ENCODE measurements around the gene SPDYE3. TPM values are rescaled to one million over a fixed set of nuclear protein-coding genes. Genes with fewer than 3 reads are reported as not detected.
"Not testable (repeated sequence)": the region's sequence is repeated elsewhere in the genome, so short reads cannot be mapped to it uniquely, and the experiment has no call there.

The SPDYE3 gene
- total and polyA plus RNA-seq, 7 donors, result 0.16 TPM; not detected in 6

GRCh38 chr7:100345288-100345672 is 37.8 kb downstream of the SPDYE3 start:
- H3K4me3 ChIP-seq; intact Hi-C loops (cut with DNase I); H3K27me3 ChIP-seq; H3K9me3 ChIP-seq: not testable (repeated sequence)
- DNase-seq, result peak; percentile 80
- Histone ChIP-seq H3K4me1 (peaks cover 0 to 14% (median 7%) of the 10 kb centered on the region in 4 donors), H3K36me3 (peaks cover 4 to 73% (median 36%) of the 10 kb centered on the region in 4 donors), H3K27ac (peak overlapping the region in 1 of 4 donors; percentile 72)
- TF ChIP-seq CTCF (IDR thresholded peaks at IDR 0.05), result peak in 2 of 4 experiments; percentile 36 to 47
- WGBS, 2 donors, result 0 to 1% methylated on average over 2 to 3 of the region's 5 CpGs

- intact Hi-C loops (cut with DNase I), result no loop called here
- no peaks in the 10 kb centered on the region for H3K27me3 ChIP-seq
- no peak for DNase-seq
- TF ChIP-seq EP300 (IDR thresholded peaks at IDR 0.05), result no peak
- no peak for TF ChIP-seq POLR2AphosphoS5 (IDR thresholded peaks at IDR 0.05)
- no peak for TF ChIP-seq POLR2A (IDR thresholded peaks at IDR 0.05)
- TF ChIP-seq CTCF (IDR thresholded peaks at IDR 0.05), result no peak
- H3K4me1 ChIP-seq, result peaks cover 0 to 14% (median 7%) of the 10 kb centered on the region in 4 donors
- no peak overlapping the region for H3K27ac ChIP-seq
- H3K9me3 ChIP-seq, result no peaks in the 10 kb centered on the region
- H3K4me3 ChIP-seq, result no peak overlapping the region
- peaks cover 4 to 76% (median 41%) of the 10 kb centered on the region in 4 donors for H3K36me3 ChIP-seq
Measured at GRCh38 chr7:100346921-100347320, 39.4 kb downstream of the SPDYE3 start.

- H3K27me3 ChIP-seq, result no peaks in the 10 kb centered on the region
- intact Hi-C loops (cut with DNase I), result no loop called here
- peaks cover 4 to 83% (median 54%) of the 10 kb centered on the region in 4 donors for H3K36me3 ChIP-seq
- no peak overlapping the region for H3K27ac ChIP-seq
- H3K4me3 ChIP-seq, result no peak overlapping the region
- H3K9me3 ChIP-seq, result no peaks in the 10 kb centered on the region
- H3K4me1 ChIP-seq, result peaks cover 0 to 10% (median 5%) of the 10 kb centered on the region in 4 donors
- TF ChIP-seq POLR2AphosphoS5 (IDR thresholded peaks at IDR 0.05), result no peak
- no peak for TF ChIP-seq CTCF (IDR thresholded peaks at IDR 0.05)
- TF ChIP-seq POLR2A (IDR thresholded peaks at IDR 0.05), result no peak
- no peak for TF ChIP-seq EP300 (IDR thresholded peaks at IDR 0.05)
- DNase-seq, result no peak
Measured at GRCh38 chr7:100348805-100349204, 41.3 kb downstream of the SPDYE3 start.

- intact Hi-C loops (cut with DNase I), result no loop called here
- Histone ChIP-seq H3K36me3 (peaks cover 7 to 88% (median 62%) of the 10 kb centered on the region in 4 donors), H3K27me3 (no peaks in the 10 kb centered on the region), H3K27ac (no peak overlapping the region), H3K4me1 (peaks cover 0 to 6% (median 2%) of the 10 kb centered on the region in 4 donors), H3K9me3 (no peaks in the 10 kb centered on the region), H3K4me3 (no peak overlapping the region)
- WGBS, 2 donors, result 93 to 97% methylated on average over 6 of the region's 6 CpGs
- TF ChIP-seq POLR2AphosphoS5 (IDR thresholded peaks at IDR 0.05) (no peak), EP300 (IDR thresholded peaks at IDR 0.05) (no peak), CTCF (IDR thresholded peaks at IDR 0.05) (no peak), POLR2A (IDR thresholded peaks at IDR 0.05) (no peak)
- DNase-seq, result peak; percentile 33
Measured at GRCh38 chr7:100349757-100350156, 42.3 kb downstream of the SPDYE3 start.

- Histone ChIP-seq H3K4me3 (no peak overlapping the region), H3K9me3 (no peaks in the 10 kb centered on the region), H3K27ac (no peak overlapping the region), H3K36me3 (peaks cover 21 to 97% (median 74%) of the 10 kb centered on the region in 4 donors), H3K4me1 (no peaks in the 10 kb centered on the region), H3K27me3 (no peaks in the 10 kb centered on the region)
- intact Hi-C loops (cut with DNase I), result no loop called here
- DNase-seq, result peak; percentile 43
- TF ChIP-seq CTCF (IDR thresholded peaks at IDR 0.05) (no peak), EP300 (IDR thresholded peaks at IDR 0.05) (no peak), POLR2A (IDR thresholded peaks at IDR 0.05) (no peak), POLR2AphosphoS5 (IDR thresholded peaks at IDR 0.05) (no peak)
- 80 to 89% methylated on average over 6 of the region's 6 CpGs for WGBS, 2 donors
Measured at GRCh38 chr7:100351657-100352058, 44.2 kb downstream of the SPDYE3 start.

GRCh38 chr7:100352230-100352781 is 44.8 kb downstream of the SPDYE3 start:
- intact Hi-C loops (cut with DNase I); H3K27ac ChIP-seq; H3K27me3 ChIP-seq; H3K9me3 ChIP-seq; H3K4me1 ChIP-seq; H3K4me3 ChIP-seq: not testable (repeated sequence)
- 80 to 89% methylated on average over 18 of the region's 18 CpGs for WGBS, 2 donors
- peak; percentile 55 for DNase-seq
- peaks cover 27 to 97% (median 74%) of the 10 kb centered on the region in 4 donors for H3K36me3 ChIP-seq

All from sigmoid colon (tissue), 7 donors.